RWPE2 (cell line): ENCODE measurements around the gene C10orf120.

Experiments
- ATAC-seq: fragments of 200-7000 bp; cut with Tn5 transposase; 3 replicates; pipeline ENCODE4 v1.9.1; 2021; ENCODE audit warnings: low read depth
- DNase-seq: peaks from one replicate; pipeline ENCODE4 v3.0.0-alpha.2; 2020; ENCODE audit warnings: low spot score
- H3K27ac ChIP-seq: fragments of 450-650 bp; 2 replicates; pipeline ENCODE4 v1.5.1; 2017; ENCODE audit warnings: mild to moderate bottlenecking; ENCODE audit not compliant: poor library complexity, severe bottlenecking
- H3K27me3 ChIP-seq: fragments of 250-450 bp; sonication (Bioruptor Pico); 2 replicates; pipeline ENCODE4 v1.5.1; 2021; ENCODE audit warnings: mild to moderate bottlenecking, moderate library complexity; ENCODE audit not compliant: insufficient read depth, poor library complexity, severe bottlenecking
- H3K36me3 ChIP-seq: fragments of 250-450 bp; sonication (Bioruptor Pico); 2 replicates; pipeline ENCODE4 v1.5.1; 2020; ENCODE audit warnings: low read depth, mild to moderate bottlenecking, moderate library complexity
- H3K4me1 ChIP-seq: fragments of 250-450 bp; sonication (Bioruptor Pico); 2 replicates; pipeline ENCODE4 v1.5.1; 2021; ENCODE audit warnings: mild to moderate bottlenecking, moderate library complexity; ENCODE audit not compliant: insufficient read depth, poor library complexity, severe bottlenecking
- H3K4me3 ChIP-seq: fragments of 250-450 bp; sonication (Bioruptor Pico); 2 replicates; pipeline ENCODE4 v1.5.1; 2021; ENCODE audit warnings: mild to moderate bottlenecking, moderate library complexity; ENCODE audit not compliant: severe bottlenecking
- H3K9me3 ChIP-seq: fragments of 250-450 bp; sonication (Bioruptor Pico); 2 replicates; pipeline ENCODE4 v1.5.1; 2021; ENCODE audit warnings: mild to moderate bottlenecking, moderate library complexity; ENCODE audit not compliant: severe bottlenecking
- CTCF ChIP-seq: fragments of 450-650 bp; IDR thresholded peaks from one replicate; pipeline ENCODE4 v1.5.1; 2017; ENCODE audit warnings: mild to moderate bottlenecking, moderate library complexity; ENCODE audit not compliant: poor library complexity, severe bottlenecking

Gene C10orf120

GRCh38 chr10:122715576-122715975 is 15.9 kb upstream of the C10orf120 start:
- peaks cover 46% of the 10 kb centered on the region for H3K27me3 ChIP-seq
- H3K4me3 ChIP-seq, result no peak overlapping the region
- ATAC-seq (no peak), DNase-seq (no peak)
- H3K9me3 ChIP-seq, result no peaks in the 10 kb centered on the region
- no peak for TF ChIP-seq CTCF
- no peaks in the 10 kb centered on the region for H3K4me1 ChIP-seq
- no peaks in the 10 kb centered on the region for H3K36me3 ChIP-seq
- H3K27ac ChIP-seq, result no peak overlapping the region

DNA sequence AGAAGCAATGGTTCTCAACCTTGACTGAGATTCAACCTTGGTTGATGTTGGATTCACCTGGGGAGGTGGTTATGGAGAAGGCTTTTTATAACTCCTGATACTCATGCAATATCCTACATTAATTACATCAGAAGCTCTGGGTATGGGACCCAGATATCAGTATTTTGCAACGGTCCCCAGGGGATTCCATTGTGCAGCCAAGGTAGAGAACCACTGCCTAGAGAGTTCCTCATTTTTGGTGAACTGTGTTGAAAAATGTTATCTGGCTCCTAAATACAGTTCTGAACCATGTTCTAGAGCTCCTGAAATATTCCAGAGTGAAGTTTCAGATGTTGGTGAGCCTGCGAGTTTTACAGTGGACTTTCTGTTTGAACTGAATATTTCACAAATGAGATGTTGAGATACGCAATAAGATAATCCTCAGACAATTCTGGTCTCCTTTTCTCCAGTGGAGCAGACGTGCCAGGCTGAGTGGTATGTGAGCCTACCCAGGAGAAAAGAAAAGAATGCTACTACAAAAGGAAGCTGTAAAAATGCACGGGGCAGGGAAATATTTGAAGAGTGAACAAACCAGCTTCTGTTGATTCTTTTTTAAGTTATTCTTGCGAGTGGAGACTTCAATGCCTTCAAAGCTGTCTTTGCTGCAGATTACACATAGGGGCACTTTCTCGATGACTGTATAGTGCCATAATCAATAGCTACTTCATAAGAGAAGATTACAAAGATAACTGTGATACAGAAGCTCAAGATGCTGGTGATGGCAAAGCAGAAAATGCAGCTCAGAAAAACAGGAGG is 13.6 kb upstream of the C10orf120 start:
- Histone ChIP-seq H3K27me3 (peaks cover 43% of the 10 kb centered on the region), H3K4me3 (no peak overlapping the region), H3K27ac (no peak overlapping the region), H3K36me3 (no peaks in the 10 kb centered on the region), H3K4me1 (no peaks in the 10 kb centered on the region), H3K9me3 (no peaks in the 10 kb centered on the region)
- ATAC-seq (no peak), DNase-seq (no peak)
- TF ChIP-seq CTCF, result no peak

DNA sequence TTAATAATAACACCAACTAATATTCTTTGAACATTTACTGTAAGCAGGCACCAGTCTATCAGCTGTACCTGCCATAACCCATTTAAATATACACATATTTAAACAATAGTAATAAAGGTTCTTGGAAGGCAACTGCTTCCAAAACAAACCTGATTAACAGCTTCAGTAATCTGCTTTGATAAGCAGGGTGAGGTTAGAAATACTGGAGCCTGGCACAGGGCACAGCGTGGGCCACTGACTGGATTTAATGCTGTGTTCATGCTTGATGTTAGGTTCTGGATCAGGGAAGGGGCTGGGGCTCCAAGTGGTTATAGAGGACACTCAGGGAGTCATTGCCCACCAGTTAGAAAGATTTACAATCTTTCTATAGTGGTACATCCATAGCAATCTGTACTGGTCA is 10.9 kb upstream of the C10orf120 start:
- Histone ChIP-seq H3K4me1 (no peaks in the 10 kb centered on the region), H3K9me3 (no peaks in the 10 kb centered on the region), H3K27ac (no peak overlapping the region), H3K4me3 (no peak overlapping the region), H3K27me3 (peaks cover 38% of the 10 kb centered on the region), H3K36me3 (no peaks in the 10 kb centered on the region)
- DNase-seq (no peak), ATAC-seq (no peak)
- TF ChIP-seq CTCF, result no peak

DNA sequence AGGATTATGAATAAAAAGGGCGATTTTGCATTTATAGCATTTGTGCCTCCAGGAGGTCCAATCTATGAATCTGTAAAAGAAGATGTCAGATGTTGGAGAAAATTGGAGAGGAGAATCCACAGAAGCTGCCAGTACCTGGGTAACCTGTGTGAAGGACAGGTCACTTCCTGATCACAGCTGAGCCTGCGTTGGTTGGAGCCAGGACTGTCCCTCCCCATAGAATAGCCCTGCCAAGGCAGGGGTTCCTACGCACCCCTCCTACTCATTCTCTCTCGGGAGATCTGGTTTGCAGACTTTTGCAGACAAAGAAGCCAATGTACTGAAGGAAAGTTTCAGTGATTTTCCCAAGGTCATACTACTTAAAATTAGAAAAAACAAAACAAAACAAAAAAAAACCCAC is 10.3 kb upstream of the C10orf120 start:
- H3K27me3 ChIP-seq, result peaks cover 32% of the 10 kb centered on the region
- no peaks in the 10 kb centered on the region for H3K4me1 ChIP-seq
- no peaks in the 10 kb centered on the region for H3K36me3 ChIP-seq
- H3K4me3 ChIP-seq, result no peak overlapping the region
- no peaks in the 10 kb centered on the region for H3K9me3 ChIP-seq
- H3K27ac ChIP-seq, result no peak overlapping the region
- DNase-seq, result no peak
- TF ChIP-seq CTCF, result no peak
- ATAC-seq, result no peak

GRCh38 chr10:122707535-122707934 is 7.9 kb upstream of the C10orf120 start:
- no peak overlapping the region for H3K4me3 ChIP-seq
- ATAC-seq (no peak), DNase-seq (no peak)
- no peaks in the 10 kb centered on the region for H3K9me3 ChIP-seq
- no peak for TF ChIP-seq CTCF
- H3K4me1 ChIP-seq, result no peaks in the 10 kb centered on the region
- no peaks in the 10 kb centered on the region for H3K36me3 ChIP-seq
- no peak overlapping the region for H3K27ac ChIP-seq
- peaks cover 12% of the 10 kb centered on the region for H3K27me3 ChIP-seq
